Liver (tissue), 9 donors: ENCODE data around the gene PANK1. TPM values are rescaled to one million over a fixed set of nuclear protein-coding genes. Genes with fewer than 3 reads are reported as not detected.

ENCODE experiments used
- DNase-seq: peaks from one replicate; pipeline ENCODE4 v3.0.0-alpha.2; 2017; ENCODE audit warnings: low spot score
- H3K27ac ChIP-seq, 2 donors: one replicate each; pipeline ENCODE4 v1.7.0; 2013; ENCODE audit warnings: inconsistent platforms in 2 of 2, low read length in 2 of 2, control low read depth in 1 of 2, low read depth in 1 of 2, mild to moderate bottlenecking in 1 of 2
- H3K27me3 ChIP-seq, 4 donors: one replicate each; pipeline versions ENCODE4 v1.6.1 to v1.7.0; 2013; ENCODE audit warnings: low read length in 3 of 4, inconsistent platforms in 1 of 4, mild to moderate bottlenecking in 1 of 4, moderate library complexity in 1 of 4; ENCODE audit not compliant: control insufficient read depth in 4 of 4, insufficient read depth in 4 of 4
- H3K36me3 ChIP-seq, 4 donors: one replicate each; pipeline versions ENCODE4 v1.6.1 to v1.7.0; 2013; ENCODE audit warnings: low read length in 3 of 4, mild to moderate bottlenecking in 3 of 4, low read depth in 1 of 4, moderate library complexity in 1 of 4; ENCODE audit not compliant: control insufficient read depth in 4 of 4, insufficient read depth in 3 of 4
- H3K4me1 ChIP-seq, 4 donors: one replicate each; pipeline versions ENCODE4 v1.6.1 to v1.7.0; 2013; ENCODE audit warnings: low read length in 3 of 4, mild to moderate bottlenecking in 3 of 4, moderate library complexity in 1 of 4; ENCODE audit not compliant: control insufficient read depth in 4 of 4, insufficient read depth in 4 of 4
- H3K4me3 ChIP-seq, 3 donors: one replicate each; pipeline versions ENCODE4 v1.6.1 to v1.7.0; 2013; ENCODE audit warnings: low read length in 3 of 3, control low read depth in 1 of 3, low read depth in 1 of 3, mild to moderate bottlenecking in 1 of 3
- H3K9ac ChIP-seq, 2 donors: one replicate each; pipeline ENCODE4 v1.7.0; 2013; ENCODE audit warnings: low read length in 2 of 2, mild to moderate bottlenecking in 2 of 2, moderate library complexity in 2 of 2, control low read depth in 1 of 2, low read depth in 1 of 2
- H3K9me3 ChIP-seq, 4 donors: one replicate each; pipeline versions ENCODE4 v1.6.1 to v1.7.0; 2013; ENCODE audit warnings: low read length in 3 of 4; ENCODE audit not compliant: control insufficient read depth in 4 of 4
- EGR1 ChIP-seq, 2 donors: IDR thresholded peaks; 2 replicates each; pipeline ENCODE4 v1.6.1; 2016 to 2018; ENCODE audit warnings: antibody characterized with exemption in 2 of 2, low read depth in 2 of 2
- GABPA ChIP-seq, 2 donors: IDR thresholded peaks in 1 of 2; conservative IDR thresholded peaks in 1 of 2; 2 replicates each; pipeline ENCODE4 v1.6.1; 2016; ENCODE audit warnings: antibody characterized with exemption in 2 of 2, mild to moderate bottlenecking in 1 of 2, moderate library complexity in 1 of 2
- HNF4A ChIP-seq, 2 donors: conservative IDR thresholded peaks; 2 replicates each; pipeline ENCODE4 v1.6.1; 2016; ENCODE audit warnings: antibody characterized with exemption in 2 of 2, mild to moderate bottlenecking in 2 of 2
- HNF4G ChIP-seq: IDR thresholded peaks from 2 replicates; pipeline ENCODE4 v1.6.1; 2016; ENCODE audit warnings: antibody characterized with exemption
- JUND ChIP-seq, 2 donors: IDR thresholded peaks; 2 replicates each; pipeline ENCODE4 v1.6.1; 2016; ENCODE audit warnings: antibody characterized with exemption in 2 of 2
- NR2F2 ChIP-seq: IDR thresholded peaks from 2 replicates; pipeline ENCODE4 v1.6.1; 2016; ENCODE audit warnings: antibody characterized with exemption
- RAD21 ChIP-seq, 2 donors: IDR thresholded peaks; 2 replicates each; pipeline ENCODE4 v1.6.1; 2016; ENCODE audit warnings: antibody characterized with exemption in 2 of 2, mild to moderate bottlenecking in 2 of 2
- RXRA ChIP-seq, 2 donors: IDR thresholded peaks; 2 replicates each; pipeline ENCODE4 v1.6.1; 2017 to 2018; ENCODE audit warnings: antibody characterized with exemption in 2 of 2, mild to moderate bottlenecking in 1 of 2
- YY1 ChIP-seq: IDR thresholded peaks from 2 replicates; pipeline ENCODE4 v1.6.1; 2016; ENCODE audit warnings: antibody characterized with exemption, mild to moderate bottlenecking
- WGBS: extraction: QIAGEN DNeasy Blood & Tissue Kit; methylation state at CpG from one replicate; pipeline ENCODE4 v1.1.7; 2013; 5-methylcytosine and 5-hydroxymethylcytosine counted together
- polyA plus RNA-seq, 2 donors: library from polyadenylated mRNA; stranded (reverse) in 1 of 2; unstranded in 1 of 2; fragments of 200-250 nt in 1 of 2; fragments of >200 nt in 1 of 2; fragmentation: Nextera tagmentation in 1 of 2; extraction: Ambion mirVana in 1 of 2; gene quantifications; one replicate each; pipeline versions ENCODE4 v1.2.1 to v1.2.3, GENCODE V29; 2013 to 2015
- total RNA-seq, 2 donors: library from RNA; depleted of rRNA; stranded (reverse); fragments of >200 nt; gene quantifications; one replicate each; pipeline ENCODE4 v1.2.3, GENCODE V29; 2014
- TF ChIP-seq, protein P1 (sequence below): IDR thresholded peaks from 2 replicates; pipeline ENCODE4 v1.6.1; 2016; ENCODE audit warnings: antibody characterized with exemption
- TF ChIP-seq, protein P2 (sequence below): IDR thresholded peaks from 2 replicates; pipeline ENCODE4 v1.6.1; 2016; ENCODE audit warnings: antibody characterized with exemption, mild to moderate bottlenecking
- TF ChIP-seq, protein P3 (sequence below): fragments of 150-350 bp; IDR thresholded peaks from 2 replicates; pipeline ENCODE4 v1.5.1; 2017; ENCODE audit warnings: improper control_type of control experiment, low read depth, low read length; ENCODE audit not compliant: missing input control
- donor health status: healthy.
- donor health status: healthy.
- donor health status: healthy.
- donor health status: healthy.
- donor health status: healthy.

The PANK1 gene
- total and polyA plus RNA-seq, 4 donors: 30.0 to 105 (median 44.7) TPM

DNA sequence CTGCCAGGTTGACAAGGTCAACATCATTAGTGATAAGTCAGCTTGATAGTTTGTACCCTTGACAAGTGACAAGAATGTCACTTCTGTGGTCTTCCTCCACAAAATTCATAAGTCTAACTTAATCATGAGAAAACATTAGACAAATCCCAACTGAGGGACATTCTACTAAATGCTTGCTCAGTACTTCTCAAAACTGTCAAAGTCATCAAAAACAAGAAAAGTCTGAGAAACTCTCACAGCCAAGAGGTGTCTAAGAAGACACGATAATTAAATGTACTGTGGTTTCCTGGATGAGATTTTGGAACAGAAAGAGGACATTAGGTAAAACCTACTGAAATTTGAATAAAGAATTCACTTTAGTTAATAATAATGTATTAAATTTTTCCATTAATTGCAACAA is 79.9 kb downstream of the PANK1 start:
- DNase-seq: no peak
- H3K4me1 ChIP-seq: peaks cover 1 to 16% (median 12%) of the 10 kb centered on the region in 4 donors
- H3K4me3 ChIP-seq: no peak overlapping the region
- H3K27ac ChIP-seq: no peak overlapping the region
- H3K36me3 ChIP-seq: no peaks in the 10 kb centered on the region
- H3K27me3 ChIP-seq: no peaks in the 10 kb centered on the region
- TF ChIP-seq RXRA (IDR thresholded peaks at IDR 0.05) (no peak), NR2F2 (no peak), HNF4G (no peak), YY1 (no peak), HNF4A (conservative IDR thresholded peaks at IDR 0.05) (no peak), GABPA (IDR thresholded peaks at IDR 0.05 in 1 of 2, conservative IDR thresholded peaks at IDR 0.05 in 1 of 2) (no peak), RAD21 (IDR thresholded peaks at IDR 0.05) (no peak)
- TF ChIP-seq, protein P1, sequence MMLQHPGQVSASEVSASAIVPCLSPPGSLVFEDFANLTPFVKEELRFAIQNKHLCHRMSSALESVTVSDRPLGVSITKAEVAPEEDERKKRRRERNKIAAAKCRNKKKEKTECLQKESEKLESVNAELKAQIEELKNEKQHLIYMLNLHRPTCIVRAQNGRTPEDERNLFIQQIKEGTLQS: no peak
- TF ChIP-seq, protein P2, sequence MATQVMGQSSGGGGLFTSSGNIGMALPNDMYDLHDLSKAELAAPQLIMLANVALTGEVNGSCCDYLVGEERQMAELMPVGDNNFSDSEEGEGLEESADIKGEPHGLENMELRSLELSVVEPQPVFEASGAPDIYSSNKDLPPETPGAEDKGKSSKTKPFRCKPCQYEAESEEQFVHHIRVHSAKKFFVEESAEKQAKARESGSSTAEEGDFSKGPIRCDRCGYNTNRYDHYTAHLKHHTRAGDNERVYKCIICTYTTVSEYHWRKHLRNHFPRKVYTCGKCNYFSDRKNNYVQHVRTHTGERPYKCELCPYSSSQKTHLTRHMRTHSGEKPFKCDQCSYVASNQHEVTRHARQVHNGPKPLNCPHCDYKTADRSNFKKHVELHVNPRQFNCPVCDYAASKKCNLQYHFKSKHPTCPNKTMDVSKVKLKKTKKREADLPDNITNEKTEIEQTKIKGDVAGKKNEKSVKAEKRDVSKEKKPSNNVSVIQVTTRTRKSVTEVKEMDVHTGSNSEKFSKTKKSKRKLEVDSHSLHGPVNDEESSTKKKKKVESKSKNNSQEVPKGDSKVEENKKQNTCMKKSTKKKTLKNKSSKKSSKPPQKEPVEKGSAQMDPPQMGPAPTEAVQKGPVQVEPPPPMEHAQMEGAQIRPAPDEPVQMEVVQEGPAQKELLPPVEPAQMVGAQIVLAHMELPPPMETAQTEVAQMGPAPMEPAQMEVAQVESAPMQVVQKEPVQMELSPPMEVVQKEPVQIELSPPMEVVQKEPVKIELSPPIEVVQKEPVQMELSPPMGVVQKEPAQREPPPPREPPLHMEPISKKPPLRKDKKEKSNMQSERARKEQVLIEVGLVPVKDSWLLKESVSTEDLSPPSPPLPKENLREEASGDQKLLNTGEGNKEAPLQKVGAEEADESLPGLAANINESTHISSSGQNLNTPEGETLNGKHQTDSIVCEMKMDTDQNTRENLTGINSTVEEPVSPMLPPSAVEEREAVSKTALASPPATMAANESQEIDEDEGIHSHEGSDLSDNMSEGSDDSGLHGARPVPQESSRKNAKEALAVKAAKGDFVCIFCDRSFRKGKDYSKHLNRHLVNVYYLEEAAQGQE: no peak
- H3K9ac ChIP-seq: no peak overlapping the region
- no peaks in the 10 kb centered on the region for H3K9me3 ChIP-seq
- 76% methylated on average over 1 of the region's 1 CpG for WGBS

DNA sequence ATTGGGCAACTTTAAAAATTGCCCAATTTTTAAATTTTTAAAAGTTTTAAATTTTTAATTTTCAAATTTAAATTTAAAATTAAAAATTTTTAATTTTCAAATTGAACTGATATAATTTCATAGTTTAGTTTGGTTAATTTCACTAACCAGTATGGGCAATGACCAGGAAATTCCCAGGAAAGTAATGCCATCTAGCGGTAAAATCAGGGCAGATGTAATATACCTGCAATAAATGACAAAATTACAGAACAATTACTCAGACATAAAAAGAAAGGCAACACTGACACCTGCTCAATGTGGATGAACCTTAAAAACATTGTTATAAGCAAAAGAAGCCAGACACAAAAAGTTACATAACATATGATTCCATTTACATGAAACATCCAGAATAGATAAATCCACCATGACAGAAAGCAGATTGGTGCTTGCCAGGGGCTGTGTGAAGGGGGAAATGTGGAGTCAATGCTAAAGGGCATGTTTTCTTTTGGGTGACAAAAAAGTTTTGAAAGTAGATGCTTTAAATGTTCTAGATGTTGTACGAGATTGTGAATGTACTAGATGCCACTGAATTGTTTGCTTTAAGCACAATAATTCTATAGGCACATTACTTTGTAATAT is 81.1 kb downstream of the PANK1 start:
- no peak for DNase-seq
- Histone ChIP-seq H3K9me3 (no peaks in the 10 kb centered on the region), H3K36me3 (no peaks in the 10 kb centered on the region), H3K9ac (peak overlapping the region in 1 of 2 donors; percentile 41), H3K27ac (no peak overlapping the region), H3K27me3 (no peaks in the 10 kb centered on the region), H3K4me1 (peaks cover 1 to 16% (median 12%) of the 10 kb centered on the region in 4 donors), H3K4me3 (no peak overlapping the region)
- TF ChIP-seq, protein P2: no peak
- TF ChIP-seq RAD21 (IDR thresholded peaks at IDR 0.05) (peak; percentile 93 to 95), JUND (IDR thresholded peaks at IDR 0.05) (no peak), HNF4A (conservative IDR thresholded peaks at IDR 0.05) (peak in 1 of 2 donors; percentile 24), GABPA (IDR thresholded peaks at IDR 0.05 in 1 of 2, conservative IDR thresholded peaks at IDR 0.05 in 1 of 2) (no peak), EGR1 (IDR thresholded peaks at IDR 0.05; ENCODE audit: low read depth in 2 of 2) (no peak)
- TF ChIP-seq, protein P3, sequence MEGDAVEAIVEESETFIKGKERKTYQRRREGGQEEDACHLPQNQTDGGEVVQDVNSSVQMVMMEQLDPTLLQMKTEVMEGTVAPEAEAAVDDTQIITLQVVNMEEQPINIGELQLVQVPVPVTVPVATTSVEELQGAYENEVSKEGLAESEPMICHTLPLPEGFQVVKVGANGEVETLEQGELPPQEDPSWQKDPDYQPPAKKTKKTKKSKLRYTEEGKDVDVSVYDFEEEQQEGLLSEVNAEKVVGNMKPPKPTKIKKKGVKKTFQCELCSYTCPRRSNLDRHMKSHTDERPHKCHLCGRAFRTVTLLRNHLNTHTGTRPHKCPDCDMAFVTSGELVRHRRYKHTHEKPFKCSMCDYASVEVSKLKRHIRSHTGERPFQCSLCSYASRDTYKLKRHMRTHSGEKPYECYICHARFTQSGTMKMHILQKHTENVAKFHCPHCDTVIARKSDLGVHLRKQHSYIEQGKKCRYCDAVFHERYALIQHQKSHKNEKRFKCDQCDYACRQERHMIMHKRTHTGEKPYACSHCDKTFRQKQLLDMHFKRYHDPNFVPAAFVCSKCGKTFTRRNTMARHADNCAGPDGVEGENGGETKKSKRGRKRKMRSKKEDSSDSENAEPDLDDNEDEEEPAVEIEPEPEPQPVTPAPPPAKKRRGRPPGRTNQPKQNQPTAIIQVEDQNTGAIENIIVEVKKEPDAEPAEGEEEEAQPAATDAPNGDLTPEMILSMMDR: peak; percentile 75
- WGBS: 6% methylated on average over 2 of the region's 2 CpGs
